D341Med (cell line): ENCODE measurements around the gene MS4A4E.
A peak's percentile ranks its signal among the peaks of the same experiment; 100 is the strongest.
"Not testable (repeated sequence)": the region's sequence is repeated elsewhere in the genome, so short reads cannot be mapped to it uniquely, and the experiment has no call there.

Source experiments
- DNase-seq: peaks from one replicate; pipeline ENCODE4 v3.0.0; 2012; ENCODE audit warnings: low spot score

The MS4A4E gene

GRCh38 chr11:60221181-60221580 is 21.8 kb downstream of the MS4A4E start:
- no peak for DNase-seq

DNA sequence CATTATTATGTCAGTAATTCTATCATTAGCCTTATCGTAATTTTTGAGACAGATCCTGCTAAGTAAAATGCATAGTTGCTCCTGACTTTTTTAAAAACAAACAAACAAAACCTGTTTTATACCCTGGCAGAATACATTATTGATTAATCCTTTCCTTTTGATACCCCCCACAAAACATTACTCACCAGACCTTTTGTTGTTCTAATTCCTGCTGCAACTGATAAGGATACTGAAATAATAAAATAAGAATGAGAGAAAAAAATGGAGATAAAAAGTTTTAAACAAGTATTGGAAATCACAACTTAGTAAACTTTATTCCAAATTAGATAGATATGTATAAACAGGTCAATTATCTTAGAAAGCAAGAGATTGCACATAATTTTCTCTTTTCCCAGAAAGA is 28.6 kb downstream of the MS4A4E start:
- no peak for DNase-seq

GRCh38 chr11:60211206-60211605 is 31.7 kb downstream of the MS4A4E start:
- no peak for DNase-seq

GRCh38 chr11:60209977-60210376 is 33.0 kb downstream of the MS4A4E start:
- no peak for DNase-seq

GRCh38 chr11:60208951-60209350 is 34.0 kb downstream of the MS4A4E start:
- DNase-seq: peak; percentile 45

GRCh38 chr11:60208146-60208895 is 34.6 kb downstream of the MS4A4E start:
- DNase-seq: no peak

DNA sequence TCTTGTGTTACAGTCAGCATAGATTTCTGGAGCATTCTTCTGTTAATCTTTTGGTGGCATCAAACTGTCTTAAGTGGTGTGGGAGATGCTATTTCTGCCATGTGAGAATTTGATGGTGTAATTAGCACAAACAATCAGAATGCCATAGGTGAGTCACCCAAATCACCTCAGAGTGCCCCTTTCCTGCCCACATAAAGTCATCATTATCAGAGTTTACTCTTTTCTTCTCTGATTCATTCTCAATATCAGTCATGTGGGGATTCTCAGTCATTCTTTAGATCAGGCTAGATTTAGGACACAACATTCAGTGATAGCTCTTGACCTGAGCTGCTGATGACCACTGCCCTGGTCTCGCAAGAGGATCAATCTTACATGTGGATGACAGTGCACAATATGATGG is 36.3 kb downstream of the MS4A4E start:
- DNase-seq: no peak

- no peak for DNase-seq
Measured at GRCh38 chr11:60204922-60205321, 38.0 kb downstream of the MS4A4E start.

DNA sequence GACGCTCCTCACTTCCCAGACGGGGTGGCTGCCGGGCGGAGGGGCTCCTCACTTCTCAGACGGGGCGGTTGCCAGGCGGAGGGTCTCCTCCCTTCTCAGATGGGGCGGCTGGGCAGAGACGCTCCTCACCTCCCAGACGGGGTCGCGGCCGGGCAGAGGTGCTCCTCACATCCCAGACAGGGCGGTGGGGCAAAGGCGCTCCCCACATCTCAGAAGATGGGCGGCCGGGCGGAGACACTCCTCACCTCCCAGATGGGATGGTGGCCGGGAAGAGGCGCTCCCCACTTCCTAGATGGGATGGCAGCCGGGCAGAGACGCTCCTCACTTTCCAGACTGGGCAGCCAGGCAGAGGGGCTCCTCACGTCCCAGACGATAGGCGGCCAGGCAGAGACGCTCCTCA is 41.6 kb downstream of the MS4A4E start:
- not testable (repeated sequence) for DNase-seq

DNA sequence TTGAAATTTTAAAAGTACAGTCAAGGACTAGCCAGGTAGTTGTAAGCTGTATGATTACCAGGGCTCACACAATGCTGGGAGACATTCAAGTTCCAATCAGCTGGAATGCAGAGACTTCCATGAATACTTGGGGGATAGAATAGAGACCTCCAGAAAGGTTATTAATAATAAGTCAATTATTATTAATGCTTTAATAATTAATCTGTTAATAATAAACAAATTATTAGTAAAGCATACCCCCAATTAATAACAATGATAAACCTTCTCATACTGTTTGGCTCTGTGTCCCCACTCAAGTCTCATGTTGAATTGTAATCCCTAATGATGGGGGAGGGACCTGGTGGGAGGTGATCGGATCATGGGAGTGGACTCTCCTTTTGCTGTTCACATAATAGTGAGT is 45.5 kb downstream of the MS4A4E start:
- no peak for DNase-seq

- no peak for DNase-seq
Measured at GRCh38 chr11:60195923-60196368, 47.0 kb downstream of the MS4A4E start.

GRCh38 chr11:60194511-60194910 is 48.4 kb downstream of the MS4A4E start:
- no peak for DNase-seq

GRCh38 chr11:60193687-60194433 is 49.1 kb downstream of the MS4A4E start:
- peak; percentile 65 for DNase-seq

GRCh38 chr11:60192564-60192963 is 50.4 kb downstream of the MS4A4E start:
- not testable (repeated sequence) for DNase-seq

- DNase-seq: not testable (repeated sequence)
Measured at GRCh38 chr11:60188481-60188880, 54.5 kb downstream of the MS4A4E start.

DNA sequence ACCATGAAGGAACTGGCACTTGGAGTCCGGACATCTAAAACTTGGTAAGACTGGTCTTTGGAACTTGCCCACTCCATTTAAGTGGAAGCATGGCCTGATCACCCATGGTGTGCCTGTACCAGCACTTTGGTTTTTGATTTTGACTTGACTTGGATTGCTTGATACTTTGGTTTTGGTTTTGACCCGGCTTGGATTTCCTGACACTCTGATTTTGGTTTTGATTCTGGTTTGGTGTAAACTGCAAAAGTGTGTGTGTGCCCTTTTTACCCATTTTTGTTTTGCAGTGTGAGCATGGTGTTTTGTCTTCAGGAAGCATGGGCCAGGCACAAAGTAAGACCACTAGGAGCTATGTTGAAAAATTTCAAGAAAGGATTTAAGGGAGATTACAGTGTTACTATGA is 56.8 kb downstream of the MS4A4E start:
- not testable (repeated sequence) for DNase-seq

- DNase-seq: not testable (repeated sequence)
Measured at GRCh38 chr11:60185512-60185827, 57.5 kb downstream of the MS4A4E start.

DNA sequence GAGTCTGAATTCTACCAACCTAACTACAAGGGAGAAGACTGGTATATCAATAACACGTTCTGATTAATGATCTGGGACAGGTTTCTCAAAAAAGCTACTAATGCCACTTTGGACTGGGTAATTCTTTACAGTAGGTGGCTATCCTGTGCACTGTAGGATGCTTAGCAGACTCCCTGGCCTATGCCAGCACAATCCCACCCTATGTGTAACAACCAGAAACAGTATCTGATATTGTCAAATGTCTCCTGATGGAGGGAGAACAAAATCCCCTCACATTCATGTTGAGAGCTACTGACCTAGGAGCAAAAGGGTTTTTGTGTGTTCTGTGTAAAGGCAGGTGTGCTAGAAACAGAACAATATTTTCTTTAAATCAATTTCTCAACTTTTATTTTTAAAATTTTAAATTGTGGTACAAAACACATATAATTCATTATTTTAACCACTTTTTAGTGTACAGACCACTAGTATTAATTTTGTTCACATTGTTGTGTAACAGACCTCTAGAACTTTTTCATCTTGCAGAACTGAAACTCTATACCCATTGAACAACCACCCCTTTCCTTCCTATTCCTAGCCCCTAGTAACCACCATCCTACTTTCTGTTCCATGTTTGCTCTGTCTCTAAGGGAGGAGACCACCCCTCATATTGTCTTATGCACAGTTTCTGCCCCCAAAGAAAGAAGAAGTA is 58.0 kb downstream of the MS4A4E start:
- no peak for DNase-seq

DNA sequence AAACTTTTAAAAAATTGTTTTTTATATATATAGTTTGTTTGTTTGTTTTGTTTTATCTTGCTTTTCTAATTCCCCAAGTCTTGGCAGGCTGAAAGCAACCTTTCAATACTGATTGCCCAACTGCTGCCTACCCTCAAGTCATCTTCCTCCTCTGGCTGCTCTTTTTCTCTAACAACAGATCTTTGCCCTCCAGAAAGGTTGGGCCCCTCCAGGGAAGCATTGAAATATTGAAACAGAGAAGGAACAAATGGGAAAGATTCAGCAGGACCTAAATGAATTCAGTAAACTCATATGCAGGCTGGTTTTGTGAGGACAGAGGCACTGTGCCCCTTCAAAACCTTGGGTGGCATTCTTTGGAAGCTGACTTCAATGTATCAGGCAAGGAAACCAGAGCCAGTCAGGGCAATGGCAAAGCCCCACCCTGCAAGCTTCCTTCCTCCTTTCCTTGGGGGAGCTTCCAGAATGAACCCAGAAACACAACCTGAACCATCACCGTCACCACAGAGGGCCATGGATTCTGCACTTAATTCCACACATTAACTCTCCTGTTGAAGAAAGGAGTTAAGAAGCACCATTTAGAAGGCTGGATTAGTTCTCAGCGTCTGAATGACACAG is 59.2 kb downstream of the MS4A4E start:
- no peak for DNase-seq

DNA sequence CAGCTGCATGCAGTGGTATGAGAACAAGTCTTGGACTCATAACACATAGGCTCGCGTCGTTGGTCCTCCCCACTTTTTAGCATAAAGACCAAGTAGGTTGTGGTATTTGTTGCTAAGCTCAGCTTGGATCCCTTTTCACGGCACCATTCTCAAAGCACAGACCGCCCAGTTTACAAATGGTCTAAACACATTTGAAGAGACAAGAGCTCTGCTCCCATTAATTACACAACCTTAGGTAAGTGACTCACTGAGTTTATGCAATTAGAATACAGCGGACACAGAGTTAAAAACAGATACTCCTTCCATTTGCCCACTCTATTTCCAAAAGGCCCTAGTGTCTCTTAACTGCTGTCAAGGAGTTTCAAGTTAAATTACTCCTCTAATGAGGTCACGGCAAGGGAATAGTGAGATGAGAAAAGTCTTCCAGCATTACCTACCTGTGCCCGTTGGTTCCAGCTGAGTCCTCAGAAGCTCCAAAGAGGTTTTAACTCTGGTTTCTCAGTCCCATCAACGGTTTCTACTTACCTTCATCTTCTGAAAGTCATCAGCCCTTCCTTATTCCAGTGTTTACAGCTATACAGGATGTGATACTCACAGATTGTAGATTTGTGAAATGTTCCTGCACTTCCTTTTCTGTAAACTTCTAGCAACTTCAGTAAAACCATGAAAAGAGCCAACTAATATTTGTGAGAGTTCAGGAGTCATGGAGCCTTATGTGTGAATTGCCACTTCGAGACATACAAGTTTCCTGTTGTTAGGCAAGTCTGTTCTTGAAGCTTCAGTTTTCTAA is 60.2 kb downstream of the MS4A4E start, which contains the start of gene MS4A6A:
MS4A6A (minus strand) TSS at position 543 of the 790 bp plus-strand sequence. CDS start 1,356 bp downstream, outside the sequence.
- no peak for DNase-seq

GRCh38 chr11:60175860-60176275 is 67.1 kb downstream of the MS4A4E start:
- no peak for DNase-seq

GRCh38 chr11:60172011-60172410 is 70.9 kb downstream of the MS4A4E start:
- no peak for DNase-seq
